Measurements from ENCODE around the gene AUTS2. TPM values are rescaled to one million over a fixed set of nuclear protein-coding genes. Genes with fewer than 3 reads are reported as not detected.

AUTS2 gene
- total and polyA plus RNA-seq, 9 of the 15 experiments (the other 6 are each of a cell fraction or from before 2014, with no cell fraction given) = 0.58 TPM; not detected in 8

GRCh38 chr7:70756789-70757188 lies 1158.5 kb downstream of the AUTS2 start (continued):
- TF ChIP-seq REST (IDR thresholded peaks at IDR 0.05; ENCODE audit: borderline replicate concordance) = no peak
- no peak for TF ChIP-seq REST (CRISPR knock-in tag; IDR thresholded peaks at IDR 0.05; ENCODE audit: low read depth)
- TF ChIP-seq, protein P1, sequence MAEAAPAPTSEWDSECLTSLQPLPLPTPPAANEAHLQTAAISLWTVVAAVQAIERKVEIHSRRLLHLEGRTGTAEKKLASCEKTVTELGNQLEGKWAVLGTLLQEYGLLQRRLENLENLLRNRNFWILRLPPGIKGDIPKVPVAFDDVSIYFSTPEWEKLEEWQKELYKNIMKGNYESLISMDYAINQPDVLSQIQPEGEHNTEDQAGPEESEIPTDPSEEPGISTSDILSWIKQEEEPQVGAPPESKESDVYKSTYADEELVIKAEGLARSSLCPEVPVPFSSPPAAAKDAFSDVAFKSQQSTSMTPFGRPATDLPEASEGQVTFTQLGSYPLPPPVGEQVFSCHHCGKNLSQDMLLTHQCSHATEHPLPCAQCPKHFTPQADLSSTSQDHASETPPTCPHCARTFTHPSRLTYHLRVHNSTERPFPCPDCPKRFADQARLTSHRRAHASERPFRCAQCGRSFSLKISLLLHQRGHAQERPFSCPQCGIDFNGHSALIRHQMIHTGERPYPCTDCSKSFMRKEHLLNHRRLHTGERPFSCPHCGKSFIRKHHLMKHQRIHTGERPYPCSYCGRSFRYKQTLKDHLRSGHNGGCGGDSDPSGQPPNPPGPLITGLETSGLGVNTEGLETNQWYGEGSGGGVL (CRISPR knock-in tag; IDR thresholded peaks at IDR 0.05) = no peak
- no peak for TF ChIP-seq SIRT6 (IDR thresholded peaks at IDR 0.05; ENCODE audit: low read depth, low read length)
- TF ChIP-seq, protein P2, sequence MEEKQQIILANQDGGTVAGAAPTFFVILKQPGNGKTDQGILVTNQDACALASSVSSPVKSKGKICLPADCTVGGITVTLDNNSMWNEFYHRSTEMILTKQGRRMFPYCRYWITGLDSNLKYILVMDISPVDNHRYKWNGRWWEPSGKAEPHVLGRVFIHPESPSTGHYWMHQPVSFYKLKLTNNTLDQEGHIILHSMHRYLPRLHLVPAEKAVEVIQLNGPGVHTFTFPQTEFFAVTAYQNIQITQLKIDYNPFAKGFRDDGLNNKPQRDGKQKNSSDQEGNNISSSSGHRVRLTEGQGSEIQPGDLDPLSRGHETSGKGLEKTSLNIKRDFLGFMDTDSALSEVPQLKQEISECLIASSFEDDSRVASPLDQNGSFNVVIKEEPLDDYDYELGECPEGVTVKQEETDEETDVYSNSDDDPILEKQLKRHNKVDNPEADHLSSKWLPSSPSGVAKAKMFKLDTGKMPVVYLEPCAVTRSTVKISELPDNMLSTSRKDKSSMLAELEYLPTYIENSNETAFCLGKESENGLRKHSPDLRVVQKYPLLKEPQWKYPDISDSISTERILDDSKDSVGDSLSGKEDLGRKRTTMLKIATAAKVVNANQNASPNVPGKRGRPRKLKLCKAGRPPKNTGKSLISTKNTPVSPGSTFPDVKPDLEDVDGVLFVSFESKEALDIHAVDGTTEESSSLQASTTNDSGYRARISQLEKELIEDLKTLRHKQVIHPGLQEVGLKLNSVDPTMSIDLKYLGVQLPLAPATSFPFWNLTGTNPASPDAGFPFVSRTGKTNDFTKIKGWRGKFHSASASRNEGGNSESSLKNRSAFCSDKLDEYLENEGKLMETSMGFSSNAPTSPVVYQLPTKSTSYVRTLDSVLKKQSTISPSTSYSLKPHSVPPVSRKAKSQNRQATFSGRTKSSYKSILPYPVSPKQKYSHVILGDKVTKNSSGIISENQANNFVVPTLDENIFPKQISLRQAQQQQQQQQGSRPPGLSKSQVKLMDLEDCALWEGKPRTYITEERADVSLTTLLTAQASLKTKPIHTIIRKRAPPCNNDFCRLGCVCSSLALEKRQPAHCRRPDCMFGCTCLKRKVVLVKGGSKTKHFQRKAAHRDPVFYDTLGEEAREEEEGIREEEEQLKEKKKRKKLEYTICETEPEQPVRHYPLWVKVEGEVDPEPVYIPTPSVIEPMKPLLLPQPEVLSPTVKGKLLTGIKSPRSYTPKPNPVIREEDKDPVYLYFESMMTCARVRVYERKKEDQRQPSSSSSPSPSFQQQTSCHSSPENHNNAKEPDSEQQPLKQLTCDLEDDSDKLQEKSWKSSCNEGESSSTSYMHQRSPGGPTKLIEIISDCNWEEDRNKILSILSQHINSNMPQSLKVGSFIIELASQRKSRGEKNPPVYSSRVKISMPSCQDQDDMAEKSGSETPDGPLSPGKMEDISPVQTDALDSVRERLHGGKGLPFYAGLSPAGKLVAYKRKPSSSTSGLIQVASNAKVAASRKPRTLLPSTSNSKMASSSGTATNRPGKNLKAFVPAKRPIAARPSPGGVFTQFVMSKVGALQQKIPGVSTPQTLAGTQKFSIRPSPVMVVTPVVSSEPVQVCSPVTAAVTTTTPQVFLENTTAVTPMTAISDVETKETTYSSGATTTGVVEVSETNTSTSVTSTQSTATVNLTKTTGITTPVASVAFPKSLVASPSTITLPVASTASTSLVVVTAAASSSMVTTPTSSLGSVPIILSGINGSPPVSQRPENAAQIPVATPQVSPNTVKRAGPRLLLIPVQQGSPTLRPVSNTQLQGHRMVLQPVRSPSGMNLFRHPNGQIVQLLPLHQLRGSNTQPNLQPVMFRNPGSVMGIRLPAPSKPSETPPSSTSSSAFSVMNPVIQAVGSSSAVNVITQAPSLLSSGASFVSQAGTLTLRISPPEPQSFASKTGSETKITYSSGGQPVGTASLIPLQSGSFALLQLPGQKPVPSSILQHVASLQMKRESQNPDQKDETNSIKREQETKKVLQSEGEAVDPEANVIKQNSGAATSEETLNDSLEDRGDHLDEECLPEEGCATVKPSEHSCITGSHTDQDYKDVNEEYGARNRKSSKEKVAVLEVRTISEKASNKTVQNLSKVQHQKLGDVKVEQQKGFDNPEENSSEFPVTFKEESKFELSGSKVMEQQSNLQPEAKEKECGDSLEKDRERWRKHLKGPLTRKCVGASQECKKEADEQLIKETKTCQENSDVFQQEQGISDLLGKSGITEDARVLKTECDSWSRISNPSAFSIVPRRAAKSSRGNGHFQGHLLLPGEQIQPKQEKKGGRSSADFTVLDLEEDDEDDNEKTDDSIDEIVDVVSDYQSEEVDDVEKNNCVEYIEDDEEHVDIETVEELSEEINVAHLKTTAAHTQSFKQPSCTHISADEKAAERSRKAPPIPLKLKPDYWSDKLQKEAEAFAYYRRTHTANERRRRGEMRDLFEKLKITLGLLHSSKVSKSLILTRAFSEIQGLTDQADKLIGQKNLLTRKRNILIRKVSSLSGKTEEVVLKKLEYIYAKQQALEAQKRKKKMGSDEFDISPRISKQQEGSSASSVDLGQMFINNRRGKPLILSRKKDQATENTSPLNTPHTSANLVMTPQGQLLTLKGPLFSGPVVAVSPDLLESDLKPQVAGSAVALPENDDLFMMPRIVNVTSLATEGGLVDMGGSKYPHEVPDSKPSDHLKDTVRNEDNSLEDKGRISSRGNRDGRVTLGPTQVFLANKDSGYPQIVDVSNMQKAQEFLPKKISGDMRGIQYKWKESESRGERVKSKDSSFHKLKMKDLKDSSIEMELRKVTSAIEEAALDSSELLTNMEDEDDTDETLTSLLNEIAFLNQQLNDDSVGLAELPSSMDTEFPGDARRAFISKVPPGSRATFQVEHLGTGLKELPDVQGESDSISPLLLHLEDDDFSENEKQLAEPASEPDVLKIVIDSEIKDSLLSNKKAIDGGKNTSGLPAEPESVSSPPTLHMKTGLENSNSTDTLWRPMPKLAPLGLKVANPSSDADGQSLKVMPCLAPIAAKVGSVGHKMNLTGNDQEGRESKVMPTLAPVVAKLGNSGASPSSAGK (IDR thresholded peaks at IDR 0.05) = no peak
- no peak for TF ChIP-seq SLC30A9 (CRISPR knock-in tag; IDR thresholded peaks at IDR 0.05)
